Brain microvascular endothelial cell (primary cell): Measurements from ENCODE around the gene MYLK.
"Not testable (repeated sequence)": the region's sequence is repeated elsewhere in the genome, so short reads cannot be mapped to it uniquely, and the experiment has no call there.

Experiments
- DNase-seq: peaks from one replicate; pipeline ENCODE4 v3.0.0-alpha.2; 2020
- H3K27ac ChIP-seq: fragments of 250-450 bp; sonication (Bioruptor Pico); 2 replicates; pipeline ENCODE4 v1.5.1; 2020; ENCODE audit warnings: mild to moderate bottlenecking, moderate library complexity
- H3K27me3 ChIP-seq: fragments of 250-450 bp; sonication (Bioruptor Pico); replicated peaks from 2 replicates; pipeline ENCODE4 v1.5.1; 2020; ENCODE audit warnings: mild to moderate bottlenecking
- H3K36me3 ChIP-seq: fragments of 250-450 bp; sonication (Bioruptor Pico); replicated peaks from 2 replicates; pipeline ENCODE4 v1.5.1; 2020; ENCODE audit warnings: mild to moderate bottlenecking
- H3K4me3 ChIP-seq: 2 replicates; pipeline ENCODE4 v1.5.1; 2011; ENCODE audit warnings: low read depth, mild to moderate bottlenecking, control low read depth, low read length, moderate library complexity
- CTCF ChIP-seq: IDR thresholded peaks from 2 replicates; pipeline ENCODE4 v1.5.1; 2011; ENCODE audit warnings: low read depth, mild to moderate bottlenecking, moderate library complexity, low read length, control low read depth, inconsistent platforms; ENCODE audit errors: missing control alignments
- in situ Hi-C: cut with HindIII; loops from 2 replicates; pipeline ENCODE4 v1.10.0; 2017; ENCODE audit warnings: low sequenced_read_pairs, low pct_ligation_motif_present

Gene MYLK

GRCh38 chr3:123724306-123724705 is 159.8 kb downstream of the MYLK start:
- Histone ChIP-seq H3K36me3 (no peaks in the 10 kb centered on the region), H3K27ac (no peak overlapping the region), H3K4me3 (no peak overlapping the region), H3K27me3 (no peaks in the 10 kb centered on the region)
- in situ Hi-C loops: no loop called here
- no peak for DNase-seq
- peak; percentile 53 for TF ChIP-seq CTCF

- no peak overlapping the region for H3K4me3 ChIP-seq
- no peaks in the 10 kb centered on the region for H3K36me3 ChIP-seq
- no peaks in the 10 kb centered on the region for H3K27me3 ChIP-seq
- H3K27ac ChIP-seq: no peak overlapping the region
- in situ Hi-C loops: no loop called here
- peak; percentile 72 for DNase-seq
- peak; percentile 91 for TF ChIP-seq CTCF
Measured at GRCh38 chr3:123723522-123724168, 160.5 kb downstream of the MYLK start.

- no peaks in the 10 kb centered on the region for H3K36me3 ChIP-seq
- no peak for DNase-seq
- no peak for TF ChIP-seq CTCF
- no peak overlapping the region for H3K4me3 ChIP-seq
- in situ Hi-C loops: no loop called here
- no peak overlapping the region for H3K27ac ChIP-seq
- no peaks in the 10 kb centered on the region for H3K27me3 ChIP-seq
Measured at GRCh38 chr3:123723070-123723469, 161.1 kb downstream of the MYLK start.

- no peak for DNase-seq
- no peak overlapping the region for H3K27ac ChIP-seq
Measured at GRCh38 chr3:123722456-123722855, 161.7 kb downstream of the MYLK start.

DNA sequence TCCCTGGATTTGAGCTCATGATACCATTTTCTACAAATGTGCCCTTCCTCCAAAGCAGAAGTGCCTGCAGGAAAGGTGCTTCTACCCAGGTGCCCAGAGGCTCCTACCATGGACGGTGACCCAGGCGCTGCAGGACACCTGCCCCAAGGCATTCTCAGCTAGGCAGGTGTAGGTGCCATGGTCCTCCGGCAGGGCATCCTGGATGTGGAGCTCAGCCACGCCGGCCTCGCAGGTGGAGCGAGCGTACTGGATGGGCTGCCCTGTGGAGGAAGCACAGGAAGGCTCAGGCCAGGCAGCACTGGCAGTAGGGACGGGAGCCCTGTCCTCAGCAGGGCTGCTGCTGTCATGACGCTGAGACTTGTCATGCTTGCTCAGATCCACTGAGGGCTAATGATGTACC is 162.1 kb downstream of the MYLK start:
- H3K4me3 ChIP-seq: no peak overlapping the region
- DNase-seq: no peak
- H3K27me3 ChIP-seq: no peaks in the 10 kb centered on the region
- no peaks in the 10 kb centered on the region for H3K36me3 ChIP-seq
- H3K27ac ChIP-seq: no peak overlapping the region
- TF ChIP-seq CTCF: no peak
- in situ Hi-C loops: no loop called here

More at GRCh38 chr3:123722456-123722855, 161.7 kb downstream of the MYLK start:
- in situ Hi-C loops: no loop called here
- Histone ChIP-seq H3K4me3 (no peak overlapping the region), H3K27me3 (no peaks in the 10 kb centered on the region), H3K36me3 (no peaks in the 10 kb centered on the region)
- no peak for TF ChIP-seq CTCF

GRCh38 chr3:123721095-123721689 is 162.9 kb downstream of the MYLK start:
- H3K27ac ChIP-seq, DNase-seq, in situ Hi-C loops, H3K36me3 ChIP-seq, H3K4me3 ChIP-seq, H3K27me3 ChIP-seq: not testable (repeated sequence)
